Neural cell (in vitro differentiated cells): ENCODE data around the gene NDEL1. TPM values are rescaled to one million over a fixed set of nuclear protein-coding genes. Genes with fewer than 3 reads are reported as not detected.

Source experiments
- H2AFZ ChIP-seq: fragments of 200-600, 300-800 bp; sonication (generic), shearing (Covaris generic); 2 replicates; pipeline ENCODE4 v1.6.0; 2014; ENCODE audit warnings: low read depth, mild to moderate bottlenecking, antibody characterized with exemption, low read length, moderate library complexity
- H3F3A ChIP-seq: fragments of 200-600 bp; shearing (Covaris generic); 2 replicates; pipeline ENCODE4 v1.6.1; 2016; ENCODE audit warnings: mild to moderate bottlenecking, moderate library complexity, mixed read lengths, antibody characterized with exemption, low read length; ENCODE audit not compliant: insufficient read depth, poor library complexity, severe bottlenecking
- H3K27ac ChIP-seq: fragments of 200-600, 300-800 bp; sonication (generic), shearing (Covaris generic); 2 replicates; pipeline ENCODE4 v1.5.1; 2014; ENCODE audit warnings: mild to moderate bottlenecking, low read length, moderate library complexity
- H3K27me3 ChIP-seq: fragments of 300-800, 200-600 bp; sonication (generic), shearing (Covaris generic); 2 replicates; pipeline ENCODE4 v1.6.0; 2014; ENCODE audit warnings: mild to moderate bottlenecking, low read depth, low read length, moderate library complexity; ENCODE audit not compliant: insufficient read depth
- H3K36me3 ChIP-seq: fragments of 300-800, 200-600 bp; sonication (generic), shearing (Covaris generic); 2 replicates; pipeline ENCODE4 v1.5.1; 2014; ENCODE audit warnings: mild to moderate bottlenecking, antibody characterized with exemption, low read length, moderate library complexity; ENCODE audit not compliant: insufficient read depth
- H3K4me2 ChIP-seq: fragments of 300-800, 200-600 bp; sonication (generic), shearing (Covaris generic); 2 replicates; pipeline ENCODE4 v1.6.0; 2014; ENCODE audit warnings: mild to moderate bottlenecking, low read length
- H3K4me3 ChIP-seq: fragments of 300-800, 200-600 bp; sonication (generic), shearing (Covaris generic); 2 replicates; pipeline ENCODE4 v1.5.1; 2014; ENCODE audit warnings: mild to moderate bottlenecking, low read length, moderate library complexity
- H3K79me2 ChIP-seq: fragments of 200-600 bp; shearing (Covaris generic); replicated peaks from 2 replicates; pipeline ENCODE4 v1.6.0; 2014; ENCODE audit warnings: mild to moderate bottlenecking, low read length, moderate library complexity; ENCODE audit not compliant: insufficient read depth
- H3K9ac ChIP-seq: fragments of 300-800, 200-600 bp; sonication (generic), shearing (Covaris generic); 2 replicates; pipeline ENCODE4 v1.6.1; 2016; ENCODE audit warnings: mild to moderate bottlenecking, low read length, mixed read lengths
- H3K9me2 ChIP-seq: fragments of 200-600 bp; shearing (Covaris generic); 2 replicates; pipeline ENCODE4 v1.6.1; 2016; ENCODE audit warnings: mild to moderate bottlenecking, low read length, mixed read lengths; ENCODE audit not compliant: insufficient read depth
- H3K9me3 ChIP-seq: fragments of 200-600, 300-800 bp; sonication (generic), shearing (Covaris generic); 2 replicates; pipeline ENCODE4 v1.6.1; 2016; ENCODE audit warnings: mild to moderate bottlenecking, mixed run types, low read length, moderate library complexity, mixed read lengths
- H4K20me1 ChIP-seq: fragments of 200-600 bp; shearing (Covaris generic); 2 replicates; pipeline ENCODE4 v1.6.1; 2016; ENCODE audit warnings: mild to moderate bottlenecking, mixed run types; ENCODE audit not compliant: insufficient read depth
- CTCF ChIP-seq: fragments of 450-650 bp; IDR thresholded peaks from 2 replicates; pipeline ENCODE4 v1.5.1; 2014; ENCODE audit warnings: antibody characterized with exemption, mild to moderate bottlenecking, moderate library complexity; ENCODE audit not compliant: poor library complexity, severe bottlenecking
- EP300 ChIP-seq: fragments of 450-650 bp; conservative IDR thresholded peaks from 2 replicates; pipeline ENCODE4 v1.6.1; 2014; ENCODE audit warnings: antibody characterized with exemption, mild to moderate bottlenecking, moderate library complexity; ENCODE audit not compliant: poor library complexity, severe bottlenecking
- EZH2 ChIP-seq: fragments of 200-600, 300-800 bp; shearing (Covaris generic), sonication (generic); IDR thresholded peaks from 2 replicates; pipeline ENCODE4 v1.6.1; 2014; ENCODE audit warnings: antibody characterized with exemption, low read length, borderline replicate concordance, mild to moderate bottlenecking; ENCODE audit not compliant: insufficient read depth, poor library complexity, severe bottlenecking
- MXI1 ChIP-seq: fragments of 450-650 bp; conservative IDR thresholded peaks from 2 replicates; pipeline ENCODE4 v1.6.1; 2014; ENCODE audit warnings: antibody characterized with exemption, mild to moderate bottlenecking; ENCODE audit not compliant: poor library complexity, severe bottlenecking
- POLR2AphosphoS5 ChIP-seq: IDR thresholded peaks from 2 replicates; pipeline ENCODE4 v1.6.1; 2012
- RAD21 ChIP-seq: fragments of 450-650 bp; conservative IDR thresholded peaks from 2 replicates; pipeline ENCODE4 v1.6.1; 2014; ENCODE audit warnings: antibody characterized with exemption, mild to moderate bottlenecking, moderate library complexity
- SMC3 ChIP-seq: fragments of 450-650 bp; conservative IDR thresholded peaks from 2 replicates; pipeline ENCODE4 v1.6.1; 2014; ENCODE audit warnings: antibody characterized with exemption, mild to moderate bottlenecking, moderate library complexity; ENCODE audit not compliant: poor library complexity
- TAF1 ChIP-seq: IDR thresholded peaks from 2 replicates; pipeline ENCODE4 v1.6.1; 2012; ENCODE audit warnings: low read depth
- polyA plus RNA-seq: library from polyadenylated mRNA; depleted of rRNA; stranded (reverse); fragments of >200 nt; gene quantifications from 2 replicates; pipeline ENCODE4 v1.2.3, GENCODE V29; 2014
- TF ChIP-seq, protein P1 (sequence below): IDR thresholded peaks from 2 replicates; pipeline ENCODE4 v1.6.1; 2012; ENCODE audit warnings: borderline replicate concordance

Gene NDEL1
- polyA plus RNA-seq, 1 donor from 2014 or later: 25.7 TPM

GRCh38 chr17:8506145-8506544, 70.5 kb downstream of the NDEL1 start:
- Histone ChIP-seq H3K9me3 (no peaks in the 10 kb centered on the region), H3K9me2 (no peaks in the 10 kb centered on the region), H4K20me1 (no peaks in the 10 kb centered on the region), H3F3A (no peaks in the 10 kb centered on the region), H3K27me3 (no peaks in the 10 kb centered on the region), H3K36me3 (peaks cover 9% of the 10 kb centered on the region), H3K4me3 (no peak overlapping the region), H2AFZ (no peak overlapping the region), H3K79me2 (no peaks in the 10 kb centered on the region), H3K27ac (no peak overlapping the region), H3K9ac (no peak overlapping the region), H3K4me2 (no peak overlapping the region)
- TF ChIP-seq MXI1 (no peak), EP300 (no peak), RAD21 (no peak), POLR2AphosphoS5 (no peak), EZH2 (no peak), TAF1 (no peak), CTCF (no peak), SMC3 (no peak)
- TF ChIP-seq, protein P1, sequence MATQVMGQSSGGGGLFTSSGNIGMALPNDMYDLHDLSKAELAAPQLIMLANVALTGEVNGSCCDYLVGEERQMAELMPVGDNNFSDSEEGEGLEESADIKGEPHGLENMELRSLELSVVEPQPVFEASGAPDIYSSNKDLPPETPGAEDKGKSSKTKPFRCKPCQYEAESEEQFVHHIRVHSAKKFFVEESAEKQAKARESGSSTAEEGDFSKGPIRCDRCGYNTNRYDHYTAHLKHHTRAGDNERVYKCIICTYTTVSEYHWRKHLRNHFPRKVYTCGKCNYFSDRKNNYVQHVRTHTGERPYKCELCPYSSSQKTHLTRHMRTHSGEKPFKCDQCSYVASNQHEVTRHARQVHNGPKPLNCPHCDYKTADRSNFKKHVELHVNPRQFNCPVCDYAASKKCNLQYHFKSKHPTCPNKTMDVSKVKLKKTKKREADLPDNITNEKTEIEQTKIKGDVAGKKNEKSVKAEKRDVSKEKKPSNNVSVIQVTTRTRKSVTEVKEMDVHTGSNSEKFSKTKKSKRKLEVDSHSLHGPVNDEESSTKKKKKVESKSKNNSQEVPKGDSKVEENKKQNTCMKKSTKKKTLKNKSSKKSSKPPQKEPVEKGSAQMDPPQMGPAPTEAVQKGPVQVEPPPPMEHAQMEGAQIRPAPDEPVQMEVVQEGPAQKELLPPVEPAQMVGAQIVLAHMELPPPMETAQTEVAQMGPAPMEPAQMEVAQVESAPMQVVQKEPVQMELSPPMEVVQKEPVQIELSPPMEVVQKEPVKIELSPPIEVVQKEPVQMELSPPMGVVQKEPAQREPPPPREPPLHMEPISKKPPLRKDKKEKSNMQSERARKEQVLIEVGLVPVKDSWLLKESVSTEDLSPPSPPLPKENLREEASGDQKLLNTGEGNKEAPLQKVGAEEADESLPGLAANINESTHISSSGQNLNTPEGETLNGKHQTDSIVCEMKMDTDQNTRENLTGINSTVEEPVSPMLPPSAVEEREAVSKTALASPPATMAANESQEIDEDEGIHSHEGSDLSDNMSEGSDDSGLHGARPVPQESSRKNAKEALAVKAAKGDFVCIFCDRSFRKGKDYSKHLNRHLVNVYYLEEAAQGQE: no peak

DNA sequence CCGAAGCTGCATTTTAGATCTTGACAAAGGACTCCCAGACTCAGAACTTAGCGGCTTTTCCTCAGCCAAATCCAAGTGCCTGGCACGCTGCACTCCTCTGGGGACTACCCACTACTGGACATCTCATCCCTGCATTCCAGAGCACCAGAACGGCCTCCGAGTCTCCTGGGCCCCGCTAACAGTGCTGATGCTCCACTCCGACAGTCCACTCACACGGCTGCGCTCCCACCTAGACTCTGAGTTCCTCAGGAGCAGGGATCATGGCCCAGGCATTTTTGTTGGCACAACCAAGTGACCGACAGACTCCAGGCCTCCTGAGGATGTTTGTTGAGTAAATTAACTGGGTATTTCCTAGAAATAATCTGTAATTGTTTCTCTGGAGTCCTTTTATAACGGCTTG, 79.1 kb downstream of the NDEL1 start:
- Histone ChIP-seq H3K9me2 (no peaks in the 10 kb centered on the region), H3K27ac (no peak overlapping the region), H3F3A (no peaks in the 10 kb centered on the region), H3K4me3 (no peak overlapping the region), H3K27me3 (no peaks in the 10 kb centered on the region), H3K9me3 (no peaks in the 10 kb centered on the region), H3K4me2 (no peak overlapping the region), H3K36me3 (peaks cover 5% of the 10 kb centered on the region), H2AFZ (no peak overlapping the region), H3K79me2 (no peaks in the 10 kb centered on the region), H4K20me1 (no peaks in the 10 kb centered on the region), H3K9ac (no peak overlapping the region)
- no peak for TF ChIP-seq EP300
- TF ChIP-seq MXI1: no peak
- no peak for TF ChIP-seq EZH2
- TF ChIP-seq, protein P1: no peak
- TF ChIP-seq RAD21: no peak
- TF ChIP-seq SMC3: no peak
- TF ChIP-seq CTCF: no peak
- no peak for TF ChIP-seq TAF1
- TF ChIP-seq POLR2AphosphoS5: no peak
